Uterus (tissue), 4 donors: ENCODE results near the gene HOTAIR. TPM values are rescaled to one million over a fixed set of nuclear protein-coding genes. Genes with fewer than 3 reads are reported as not detected.

Experiments used
- DNase-seq, 2 donors: peaks; one replicate each; pipeline ENCODE4 v3.0.0-alpha.2; 2019 to 2020
- H3K27ac ChIP-seq, 2 donors: fragments of 200-600 bp; sonication (generic); 1 replicate in 1 of 2; 2 replicates in 1 of 2; pipeline ENCODE4 v1.5.1; 2016 to 2018
- H3K27me3 ChIP-seq, 2 donors: fragments of 200-600 bp; sonication (generic); one replicate each; pipeline ENCODE4 v1.5.1; 2018 to 2019; ENCODE audit warnings: control low read depth in 1 of 2
- H3K36me3 ChIP-seq, 2 donors: fragments of 200-600 bp; sonication (generic); one replicate each; pipeline ENCODE4 v1.5.1; 2019; ENCODE audit warnings: control low read depth in 1 of 2
- H3K4me1 ChIP-seq, 2 donors: fragments of 200-600 bp; sonication (generic); one replicate each; pipeline ENCODE4 v1.5.1; 2018 to 2019; ENCODE audit warnings: control low read depth in 1 of 2
- H3K4me3 ChIP-seq, 2 donors: fragments of 200-600 bp; sonication (generic); 1 replicate in 1 of 2; 2 replicates in 1 of 2; pipeline ENCODE4 v1.5.1; 2018 to 2019; ENCODE audit warnings: mild to moderate bottlenecking in 1 of 2
- H3K9me3 ChIP-seq, 2 donors: fragments of 200-600 bp; sonication (generic); one replicate each; pipeline ENCODE4 v1.5.1; 2019; ENCODE audit warnings: control low read depth in 1 of 2
- CTCF ChIP-seq, 4 experiments: fragments of 200-600 bp in 2 of 4; fragments of 450-650 bp in 2 of 4; sonication (generic) in 2 of 4; IDR thresholded peaks; one replicate each; pipeline ENCODE4 v1.5.1; 2016 to 2019; ENCODE audit warnings: antibody characterized with exemption in 4 of 4, mild to moderate bottlenecking in 2 of 4, moderate library complexity in 1 of 4
- POLR2A ChIP-seq, 2 donors: fragments of 450-650 bp; IDR thresholded peaks; one replicate each; pipeline ENCODE4 v1.6.1; 2016; ENCODE audit warnings: antibody characterized with exemption in 2 of 2, mild to moderate bottlenecking in 1 of 2, moderate library complexity in 1 of 2
- intact Hi-C: fragments of 100-400 bp; cut with DNase I; formaldehyde crosslinking; loops from one replicate; pipeline ENCODE4 v1.15.1; 2023; ENCODE audit warnings: low total_unique reads
- total RNA-seq, 4 donors: library from RNA; depleted of rRNA in 3 of 4; stranded (reverse); fragments of >200 nt in 3 of 4; gene quantifications; one replicate each; pipeline versions ENCODE4 v1.1.0 to v1.2.4, GENCODE V29; 2014 to 2023
- donor health status: DM: yes; HTN: yes; CAD: no.

HOTAIR gene
- total RNA-seq, 4 donors from 2014 or later, result 1.2 to 4.1 (median 2.1) TPM; not detected in 1

- H3K4me1 ChIP-seq, result peaks cover 0 to 5% of the 10 kb centered on the region in 2 donors
- intact Hi-C loops, result no loop called here
- H3K27ac ChIP-seq, result no peak overlapping the region
- H3K36me3 ChIP-seq, result no peaks in the 10 kb centered on the region
- no peak overlapping the region for H3K4me3 ChIP-seq
- no peak for DNase-seq
- no peaks in the 10 kb centered on the region for H3K9me3 ChIP-seq
- H3K27me3 ChIP-seq, result peaks cover 28 to 40% of the 10 kb centered on the region in 2 donors
- TF ChIP-seq CTCF (IDR thresholded peaks at IDR 0.05) (no peak), POLR2A (IDR thresholded peaks at IDR 0.05) (no peak)
These were observed 28.9 kb upstream of the HOTAIR start for GRCh38 chr12:54003625-54004024.

- intact Hi-C loops, result no loop called here
- no peak for TF ChIP-seq CTCF (IDR thresholded peaks at IDR 0.05)
- no peak for TF ChIP-seq POLR2A (IDR thresholded peaks at IDR 0.05)
- no peak overlapping the region for H3K4me3 ChIP-seq
These were observed 28.2 kb upstream of the HOTAIR start for GRCh38 chr12:54002915-54003389.

GRCh38 chr12:54002278-54002914 is 27.6 kb upstream of the HOTAIR start:
- intact Hi-C loops, result no loop called here
- H3K27me3 ChIP-seq, result peaks cover 28 to 45% of the 10 kb centered on the region in 2 donors

More at GRCh38 chr12:54002915-54003389, 28.2 kb upstream of the HOTAIR start:
- H3K27ac ChIP-seq, result no peak overlapping the region
- peaks cover 28 to 41% of the 10 kb centered on the region in 2 donors for H3K27me3 ChIP-seq
- no peaks in the 10 kb centered on the region for H3K36me3 ChIP-seq
- peaks cover 0 to 5% of the 10 kb centered on the region in 2 donors for H3K4me1 ChIP-seq
- no peaks in the 10 kb centered on the region for H3K9me3 ChIP-seq
- DNase-seq, result no peak

GRCh38 chr12:54001283-54002187 is 26.8 kb upstream of the HOTAIR start:
- H3K27ac ChIP-seq, result no peak overlapping the region
- intact Hi-C loops, result no loop called here

More at GRCh38 chr12:54002278-54002914, 27.6 kb upstream of the HOTAIR start:
- Histone ChIP-seq H3K9me3 (no peaks in the 10 kb centered on the region), H3K4me3 (no peak overlapping the region), H3K36me3 (no peaks in the 10 kb centered on the region), H3K27ac (no peak overlapping the region), H3K4me1 (peaks cover 0 to 5% of the 10 kb centered on the region in 2 donors)
- TF ChIP-seq POLR2A (IDR thresholded peaks at IDR 0.05) (no peak), CTCF (IDR thresholded peaks at IDR 0.05) (no peak)
- DNase-seq, result no peak

More at GRCh38 chr12:54001283-54002187, 26.8 kb upstream of the HOTAIR start:
- Histone ChIP-seq H3K27me3 (peaks cover 28 to 48% of the 10 kb centered on the region in 2 donors), H3K9me3 (no peaks in the 10 kb centered on the region), H3K4me1 (peaks cover 0 to 5% of the 10 kb centered on the region in 2 donors), H3K36me3 (no peaks in the 10 kb centered on the region), H3K4me3 (no peak overlapping the region)
- no peak for DNase-seq
- TF ChIP-seq POLR2A (IDR thresholded peaks at IDR 0.05) (no peak), CTCF (IDR thresholded peaks at IDR 0.05) (no peak)
